ENCODE data around the gene STRIT1. TPM values are rescaled to one million over a fixed set of nuclear protein-coding genes. Genes with fewer than 3 reads are reported as not detected.

The STRIT1 gene
- total RNA-seq, 1 experiment from 2014 or later = not detected

GRCh38 chr3:155302891-155303290 is 9.4 kb upstream of the STRIT1 start:
- Histone ChIP-seq H3K27me3 (ENCODE audit: control insufficient read depth, insufficient read depth, low read length) (no peaks in the 10 kb centered on the region), H3K27ac (ENCODE audit: low read length) (no peak overlapping the region), H3K36me3 (ENCODE audit: control insufficient read depth, insufficient read depth, low read length) (no peaks in the 10 kb centered on the region), H3K9me3 (ENCODE audit: control insufficient read depth, insufficient read depth, low read depth, low read length) (no peaks in the 10 kb centered on the region), H3K4me1 (ENCODE audit: control insufficient read depth, insufficient read depth, low read length) (no peaks in the 10 kb centered on the region), H3K4me3 (ENCODE audit: low read depth in 2 of 2, low read length in 2 of 2) (no peak overlapping the region)
- in situ Hi-C loops (cut with HindIII; ENCODE audit: low pct_unique_long_range_greater_than_20kb, low sequenced_read_pairs) = no loop called here
- BruUV-seq (replicated peaks) = no TSS peak
- ChIA-PET POLR2A (no interaction called here), CTCF (no interaction called here)
- intact Hi-C loops (cut with micrococcal nuclease; ENCODE audit: unreplicated experiment) = no loop called here
- DNase-seq (ENCODE audit: low read depth, low spot score) (no peak), ATAC-seq (no peak)
- TF ChIP-seq, protein P1, sequence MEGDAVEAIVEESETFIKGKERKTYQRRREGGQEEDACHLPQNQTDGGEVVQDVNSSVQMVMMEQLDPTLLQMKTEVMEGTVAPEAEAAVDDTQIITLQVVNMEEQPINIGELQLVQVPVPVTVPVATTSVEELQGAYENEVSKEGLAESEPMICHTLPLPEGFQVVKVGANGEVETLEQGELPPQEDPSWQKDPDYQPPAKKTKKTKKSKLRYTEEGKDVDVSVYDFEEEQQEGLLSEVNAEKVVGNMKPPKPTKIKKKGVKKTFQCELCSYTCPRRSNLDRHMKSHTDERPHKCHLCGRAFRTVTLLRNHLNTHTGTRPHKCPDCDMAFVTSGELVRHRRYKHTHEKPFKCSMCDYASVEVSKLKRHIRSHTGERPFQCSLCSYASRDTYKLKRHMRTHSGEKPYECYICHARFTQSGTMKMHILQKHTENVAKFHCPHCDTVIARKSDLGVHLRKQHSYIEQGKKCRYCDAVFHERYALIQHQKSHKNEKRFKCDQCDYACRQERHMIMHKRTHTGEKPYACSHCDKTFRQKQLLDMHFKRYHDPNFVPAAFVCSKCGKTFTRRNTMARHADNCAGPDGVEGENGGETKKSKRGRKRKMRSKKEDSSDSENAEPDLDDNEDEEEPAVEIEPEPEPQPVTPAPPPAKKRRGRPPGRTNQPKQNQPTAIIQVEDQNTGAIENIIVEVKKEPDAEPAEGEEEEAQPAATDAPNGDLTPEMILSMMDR (IDR thresholded peaks at IDR 0.05) = no peak
- TF ChIP-seq SIN3A (IDR thresholded peaks at IDR 0.05; ENCODE audit: borderline replicate concordance, insufficient read depth, low read depth, low read length) (no peak), TCF7L2 (IDR thresholded peaks at IDR 0.05; ENCODE audit: low read depth, low read length) (no peak), POLR2AphosphoS5 (IDR thresholded peaks at IDR 0.05; ENCODE audit: low read depth, low read length) (no peak)
- TF ChIP-seq, protein P2, sequence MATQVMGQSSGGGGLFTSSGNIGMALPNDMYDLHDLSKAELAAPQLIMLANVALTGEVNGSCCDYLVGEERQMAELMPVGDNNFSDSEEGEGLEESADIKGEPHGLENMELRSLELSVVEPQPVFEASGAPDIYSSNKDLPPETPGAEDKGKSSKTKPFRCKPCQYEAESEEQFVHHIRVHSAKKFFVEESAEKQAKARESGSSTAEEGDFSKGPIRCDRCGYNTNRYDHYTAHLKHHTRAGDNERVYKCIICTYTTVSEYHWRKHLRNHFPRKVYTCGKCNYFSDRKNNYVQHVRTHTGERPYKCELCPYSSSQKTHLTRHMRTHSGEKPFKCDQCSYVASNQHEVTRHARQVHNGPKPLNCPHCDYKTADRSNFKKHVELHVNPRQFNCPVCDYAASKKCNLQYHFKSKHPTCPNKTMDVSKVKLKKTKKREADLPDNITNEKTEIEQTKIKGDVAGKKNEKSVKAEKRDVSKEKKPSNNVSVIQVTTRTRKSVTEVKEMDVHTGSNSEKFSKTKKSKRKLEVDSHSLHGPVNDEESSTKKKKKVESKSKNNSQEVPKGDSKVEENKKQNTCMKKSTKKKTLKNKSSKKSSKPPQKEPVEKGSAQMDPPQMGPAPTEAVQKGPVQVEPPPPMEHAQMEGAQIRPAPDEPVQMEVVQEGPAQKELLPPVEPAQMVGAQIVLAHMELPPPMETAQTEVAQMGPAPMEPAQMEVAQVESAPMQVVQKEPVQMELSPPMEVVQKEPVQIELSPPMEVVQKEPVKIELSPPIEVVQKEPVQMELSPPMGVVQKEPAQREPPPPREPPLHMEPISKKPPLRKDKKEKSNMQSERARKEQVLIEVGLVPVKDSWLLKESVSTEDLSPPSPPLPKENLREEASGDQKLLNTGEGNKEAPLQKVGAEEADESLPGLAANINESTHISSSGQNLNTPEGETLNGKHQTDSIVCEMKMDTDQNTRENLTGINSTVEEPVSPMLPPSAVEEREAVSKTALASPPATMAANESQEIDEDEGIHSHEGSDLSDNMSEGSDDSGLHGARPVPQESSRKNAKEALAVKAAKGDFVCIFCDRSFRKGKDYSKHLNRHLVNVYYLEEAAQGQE (IDR thresholded peaks at IDR 0.05; ENCODE audit: insufficient read depth in 1 of 2, low read depth in 2 of 2, low read length in 1 of 2) = no peak

- intact Hi-C loops (cut with micrococcal nuclease; ENCODE audit: unreplicated experiment) = no loop called here
- ATAC-seq = no peak
- H3K27me3 ChIP-seq (ENCODE audit: control insufficient read depth, insufficient read depth, low read length) = no peaks in the 10 kb centered on the region
- no peak overlapping the region for H3K4me3 ChIP-seq (ENCODE audit: low read depth in 2 of 2, low read length in 2 of 2)
- no peaks in the 10 kb centered on the region for H3K36me3 ChIP-seq (ENCODE audit: control insufficient read depth, insufficient read depth, low read length)
- CTCF ChIA-PET = no interaction called here
- BruUV-seq (replicated peaks) = no TSS peak
- in situ Hi-C loops (cut with HindIII; ENCODE audit: low pct_unique_long_range_greater_than_20kb, low sequenced_read_pairs) = no loop called here
- no peak for DNase-seq (ENCODE audit: low read depth, low spot score)
- TF ChIP-seq, protein P2 (IDR thresholded peaks at IDR 0.05; ENCODE audit: insufficient read depth in 1 of 2, low read depth in 2 of 2, low read length in 1 of 2) = no peak
- no peak for TF ChIP-seq POLR2AphosphoS5 (IDR thresholded peaks at IDR 0.05; ENCODE audit: low read depth, low read length)
- no peak for TF ChIP-seq TCF7L2 (IDR thresholded peaks at IDR 0.05; ENCODE audit: low read depth, low read length)
- no peak for TF ChIP-seq SIN3A (IDR thresholded peaks at IDR 0.05; ENCODE audit: borderline replicate concordance, insufficient read depth, low read depth, low read length)
- TF ChIP-seq, protein P1 (IDR thresholded peaks at IDR 0.05) = no peak
- POLR2A ChIA-PET = no interaction called here
- no peaks in the 10 kb centered on the region for H3K4me1 ChIP-seq (ENCODE audit: control insufficient read depth, insufficient read depth, low read length)
- no peaks in the 10 kb centered on the region for H3K9me3 ChIP-seq (ENCODE audit: control insufficient read depth, insufficient read depth, low read depth, low read length)
- no peak overlapping the region for H3K27ac ChIP-seq (ENCODE audit: low read length)
Observed at GRCh38 chr3:155302481-155302880, 9.0 kb upstream of the STRIT1 start.

Data from Panc1 (cell line).